ENCODE results near the gene DMRTB1. TPM values are rescaled to one million over a fixed set of nuclear protein-coding genes. Genes with fewer than 3 reads are reported as not detected.
A peak's percentile ranks its signal among the peaks of the same experiment; 100 is the strongest.

The DMRTB1 gene
- total and polyA plus RNA-seq, 2 of the 4 experiments (the other 2 are of a cell fraction) = not detected

- Histone ChIP-seq H2AK9ac (replicated peaks; ENCODE audit: low read depth, low read length, poor library complexity) (no peak overlapping the region), H2AFZ (replicated peaks; ENCODE audit: low read length, poor library complexity) (no peak overlapping the region), H4K20me1 (ENCODE audit: insufficient read depth, low read length) (no peaks in the 10 kb centered on the region), H3K14ac (replicated peaks; ENCODE audit: low read depth, low read length) (no peak overlapping the region), H3K18ac (ENCODE audit: low read depth, low read length) (no peak overlapping the region), H2BK20ac (ENCODE audit: low read depth, low read length) (no peak overlapping the region), H4K8ac (ENCODE audit: low read depth in 2 of 2, low read length in 2 of 2) (peak overlapping the region; percentile 19 to 85; a peak in 3 of 4 replicates), H2AK5ac (ENCODE audit: low read depth, low read length) (no peak overlapping the region), H2BK5ac (ENCODE audit: low read depth, low read length, poor library complexity, severe bottlenecking) (no peak overlapping the region), H3K79me1 (ENCODE audit: low read depth in 1 of 2, low read length in 2 of 2) (no peaks in the 10 kb centered on the region), H3K9me3 (ENCODE audit: control insufficient read depth, insufficient read depth, low read length) (no peaks in the 10 kb centered on the region), H3K9me1 (ENCODE audit: insufficient read depth, low read length) (peaks cover 7% of the 10 kb centered on the region; the same call in 1 of the 2 replicates), H2BK15ac (ENCODE audit: low read depth, low read length) (peak overlapping the region; percentile 82; the same call in 2 of the 3 replicates), H3K4me2 (ENCODE audit: low read depth, low read length) (no peak overlapping the region), H3K56ac (ENCODE audit: extremely low read depth, insufficient read depth, low read length) (peak overlapping the region; percentile 1; the same call in 1 of the 2 replicates), H3K27ac (ENCODE audit: insufficient read depth, low read length) (no peak overlapping the region), H3K9ac (ENCODE audit: low read depth, low read length) (no peak overlapping the region), H3K4me3 (ENCODE audit: insufficient read depth, low read depth, low read length) (no peak overlapping the region), H3K4ac (ENCODE audit: low read depth, low read length) (peak overlapping the region; percentile 72; the same call in 1 of the 2 replicates), H4K91ac (ENCODE audit: insufficient read depth, low read depth, low read length) (peak overlapping the region; percentile 83; the same call in 1 of the 2 replicates), H3K36me3 (ENCODE audit: control insufficient read depth, insufficient read depth, low read length) (no peaks in the 10 kb centered on the region), H3K4me1 (ENCODE audit: control insufficient read depth, insufficient read depth, low read length) (peaks cover 7% of the 10 kb centered on the region), H2BK120ac (ENCODE audit: low read depth, low read length) (peak overlapping the region; percentile 62), H3K23ac (ENCODE audit: low read depth, low read length) (no peak overlapping the region), H3K27me3 (ENCODE audit: control insufficient read depth, insufficient read depth, low read length) (no peaks in the 10 kb centered on the region; the same call in none of the 2 replicates), H4K5ac (ENCODE audit: low read depth, low read length) (no peak overlapping the region)
- no CpG with 5 or more reads among the region's 2 CpGs for WGBS, 2 experiments (ENCODE audit: extremely low coverage in 2 of 2, insufficient read length in 1 of 2)
- no peak for TF ChIP-seq RAD21 (IDR thresholded peaks at IDR 0.05; ENCODE audit: low read length)
- TF ChIP-seq CTCF (conservative IDR thresholded peaks at IDR 0.05; ENCODE audit: low read depth, low read length) = peak; percentile 35
- intact Hi-C loops (cut with micrococcal nuclease) = no loop called here
- ChIA-PET CTCF (interaction anchor here (0.6 to 2.2 kb wide), 3 partner anchors 8 to 37 kb away, joined by 3 to 6 read pairs (median 3); no protein-coding TSS in a partner anchor), POLR2A (ENCODE audit: unreplicated experiment) (no interaction called here)
- in situ Hi-C loops (cut with MboI; ENCODE audit: low sequenced_read_pairs) = no loop called here
- BruUV-seq (replicated peaks) = no TSS peak
- DNase-seq (no peak), ATAC-seq (ENCODE audit: low read depth) (no peak)
- dilution Hi-C loops (cut with HindIII; ENCODE audit: low sequenced_read_pairs, unreplicated experiment) = no loop called here
Observed at GRCh38 chr1:53450225-53450624, 9.0 kb upstream of the DMRTB1 start.
